ENCODE results near the gene MAGOH.

DNA sequence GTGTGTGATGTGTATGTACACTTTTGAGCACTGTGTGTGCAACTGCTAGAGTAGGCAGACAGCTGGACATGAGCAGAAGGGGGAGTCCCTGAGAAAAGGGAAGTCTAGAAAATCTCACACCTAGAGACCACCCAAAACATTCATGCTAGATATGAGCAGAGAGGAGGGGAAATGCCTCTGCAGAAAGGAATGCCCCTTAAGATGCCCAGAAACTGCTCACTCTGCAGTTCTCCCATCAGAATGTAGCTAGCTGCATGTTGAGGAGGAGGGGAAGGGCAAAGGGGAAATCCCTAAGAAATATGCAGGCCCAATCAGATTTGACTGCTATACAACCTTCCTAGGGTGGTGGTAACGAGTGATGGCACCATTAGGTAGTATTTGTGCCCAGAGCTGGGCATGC, 31.8 kb upstream of the MAGOH start:
- TF ChIP-seq, protein P1, sequence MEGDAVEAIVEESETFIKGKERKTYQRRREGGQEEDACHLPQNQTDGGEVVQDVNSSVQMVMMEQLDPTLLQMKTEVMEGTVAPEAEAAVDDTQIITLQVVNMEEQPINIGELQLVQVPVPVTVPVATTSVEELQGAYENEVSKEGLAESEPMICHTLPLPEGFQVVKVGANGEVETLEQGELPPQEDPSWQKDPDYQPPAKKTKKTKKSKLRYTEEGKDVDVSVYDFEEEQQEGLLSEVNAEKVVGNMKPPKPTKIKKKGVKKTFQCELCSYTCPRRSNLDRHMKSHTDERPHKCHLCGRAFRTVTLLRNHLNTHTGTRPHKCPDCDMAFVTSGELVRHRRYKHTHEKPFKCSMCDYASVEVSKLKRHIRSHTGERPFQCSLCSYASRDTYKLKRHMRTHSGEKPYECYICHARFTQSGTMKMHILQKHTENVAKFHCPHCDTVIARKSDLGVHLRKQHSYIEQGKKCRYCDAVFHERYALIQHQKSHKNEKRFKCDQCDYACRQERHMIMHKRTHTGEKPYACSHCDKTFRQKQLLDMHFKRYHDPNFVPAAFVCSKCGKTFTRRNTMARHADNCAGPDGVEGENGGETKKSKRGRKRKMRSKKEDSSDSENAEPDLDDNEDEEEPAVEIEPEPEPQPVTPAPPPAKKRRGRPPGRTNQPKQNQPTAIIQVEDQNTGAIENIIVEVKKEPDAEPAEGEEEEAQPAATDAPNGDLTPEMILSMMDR (IDR thresholded peaks at IDR 0.05): no peak
- TF ChIP-seq POLR2A (IDR thresholded peaks at IDR 0.05): no peak

All from ovary (tissue), 3 donors.